Measurements from ENCODE around the gene TSPAN4. TPM values are rescaled to one million over a fixed set of nuclear protein-coding genes. Genes with fewer than 3 reads are reported as not detected.

Gene TSPAN4
- total and polyA plus RNA-seq, 10 of the 15 experiments (the other 5 are each of a cell fraction or from before 2014, with no cell fraction given) = 0.37 to 14.0 (median 8.5) TPM; not detected in 1

DNA sequence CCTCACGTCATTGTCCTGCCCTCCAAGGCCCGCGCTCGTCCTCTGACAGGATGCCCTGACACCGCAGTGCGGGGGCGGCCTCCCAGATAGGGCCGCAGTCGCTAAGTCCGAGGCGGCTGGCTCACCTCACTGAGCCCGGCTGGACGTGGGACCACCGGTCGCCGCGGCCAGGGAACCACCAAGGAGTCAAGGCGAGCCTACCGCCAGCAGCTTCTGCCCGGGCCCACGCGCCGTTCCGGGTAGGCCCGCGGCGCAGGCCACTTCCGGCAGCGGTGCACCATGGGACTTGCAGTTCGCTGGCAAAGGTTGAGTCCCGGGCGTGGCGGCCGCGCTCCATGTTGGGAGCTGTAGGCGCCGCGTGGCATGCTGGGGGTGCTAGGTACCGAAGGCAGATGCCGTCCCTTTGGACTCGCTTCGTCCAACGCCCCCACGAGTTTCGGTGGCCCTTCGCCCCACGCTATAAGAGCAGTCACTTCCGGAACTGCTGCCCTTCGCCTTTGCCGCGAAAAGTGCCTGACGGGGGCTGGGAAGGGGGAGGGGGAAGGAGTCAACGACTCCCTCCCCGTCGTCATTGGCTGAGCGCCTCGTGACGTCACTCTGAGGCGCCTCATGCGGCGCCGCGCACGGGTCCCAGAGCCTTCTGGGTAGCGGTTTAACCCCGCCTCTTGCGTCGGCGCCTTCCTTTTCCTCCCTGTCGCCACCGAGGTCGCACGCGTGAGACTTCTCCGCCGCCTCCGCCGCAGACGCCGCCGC, 33.2 kb upstream of the TSPAN4 start, which contains the start of gene RPLP2 (continued):
- TF ChIP-seq, protein P1, sequence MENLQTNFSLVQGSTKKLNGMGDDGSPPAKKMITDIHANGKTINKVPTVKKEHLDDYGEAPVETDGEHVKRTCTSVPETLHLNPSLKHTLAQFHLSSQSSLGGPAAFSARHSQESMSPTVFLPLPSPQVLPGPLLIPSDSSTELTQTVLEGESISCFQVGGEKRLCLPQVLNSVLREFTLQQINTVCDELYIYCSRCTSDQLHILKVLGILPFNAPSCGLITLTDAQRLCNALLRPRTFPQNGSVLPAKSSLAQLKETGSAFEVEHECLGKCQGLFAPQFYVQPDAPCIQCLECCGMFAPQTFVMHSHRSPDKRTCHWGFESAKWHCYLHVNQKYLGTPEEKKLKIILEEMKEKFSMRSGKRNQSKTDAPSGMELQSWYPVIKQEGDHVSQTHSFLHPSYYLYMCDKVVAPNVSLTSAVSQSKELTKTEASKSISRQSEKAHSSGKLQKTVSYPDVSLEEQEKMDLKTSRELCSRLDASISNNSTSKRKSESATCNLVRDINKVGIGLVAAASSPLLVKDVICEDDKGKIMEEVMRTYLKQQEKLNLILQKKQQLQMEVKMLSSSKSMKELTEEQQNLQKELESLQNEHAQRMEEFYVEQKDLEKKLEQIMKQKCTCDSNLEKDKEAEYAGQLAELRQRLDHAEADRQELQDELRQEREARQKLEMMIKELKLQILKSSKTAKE (IDR thresholded peaks at IDR 0.05; ENCODE audit: low read depth, poor library complexity, severe bottlenecking) = no peak
- TF ChIP-seq MLLT1 (IDR thresholded peaks at IDR 0.05) (no peak), MEF2B (IDR thresholded peaks at IDR 0.05; ENCODE audit: partially characterized antibody, poor library complexity, severe bottlenecking) (no peak), BHLHE40 (IDR thresholded peaks at IDR 0.05; ENCODE audit: borderline replicate concordance in 1 of 2, low read depth in 2 of 2, low read length in 1 of 2) (peak; percentile 90 to 95), DPF2 (IDR thresholded peaks at IDR 0.05) (no peak; the same call in 1 of the 2 replicates), BRCA1 (IDR thresholded peaks at IDR 0.05; ENCODE audit: low read depth, low read length) (peak; percentile 39), POLR2A (IDR thresholded peaks at IDR 0.05; ENCODE audit: low read depth, low read length) (peak; percentile 89), SUPT20H (IDR thresholded peaks at IDR 0.05; ENCODE audit: borderline replicate concordance, control insufficient read depth, low read depth, low read length) (no peak), CBX5 (IDR thresholded peaks at IDR 0.05; ENCODE audit: low read depth) (no peak), E2F8 (IDR thresholded peaks at IDR 0.05; ENCODE audit: low read depth, partially characterized antibody) (peak; percentile 95), E4F1 (IDR thresholded peaks at IDR 0.05; ENCODE audit: borderline replicate concordance, partially characterized antibody) (peak; percentile 35), NR2C2 (IDR thresholded peaks at IDR 0.05; ENCODE audit: borderline replicate concordance, control insufficient read depth, insufficient read length, low read depth) (no peak), MTA3 (IDR thresholded peaks at IDR 0.05; ENCODE audit: borderline replicate concordance, low read length) (no peak), RB1 (IDR thresholded peaks at IDR 0.05; ENCODE audit: borderline replicate concordance) (no peak), IKZF1 (conservative IDR thresholded peaks at IDR 0.05) (peak; percentile 99)
- TF ChIP-seq, protein P2, sequence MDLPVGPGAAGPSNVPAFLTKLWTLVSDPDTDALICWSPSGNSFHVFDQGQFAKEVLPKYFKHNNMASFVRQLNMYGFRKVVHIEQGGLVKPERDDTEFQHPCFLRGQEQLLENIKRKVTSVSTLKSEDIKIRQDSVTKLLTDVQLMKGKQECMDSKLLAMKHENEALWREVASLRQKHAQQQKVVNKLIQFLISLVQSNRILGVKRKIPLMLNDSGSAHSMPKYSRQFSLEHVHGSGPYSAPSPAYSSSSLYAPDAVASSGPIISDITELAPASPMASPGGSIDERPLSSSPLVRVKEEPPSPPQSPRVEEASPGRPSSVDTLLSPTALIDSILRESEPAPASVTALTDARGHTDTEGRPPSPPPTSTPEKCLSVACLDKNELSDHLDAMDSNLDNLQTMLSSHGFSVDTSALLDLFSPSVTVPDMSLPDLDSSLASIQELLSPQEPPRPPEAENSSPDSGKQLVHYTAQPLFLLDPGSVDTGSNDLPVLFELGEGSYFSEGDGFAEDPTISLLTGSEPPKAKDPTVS (IDR thresholded peaks at IDR 0.05; ENCODE audit: low read depth, low read length) = no peak
- TF ChIP-seq, protein P3, sequence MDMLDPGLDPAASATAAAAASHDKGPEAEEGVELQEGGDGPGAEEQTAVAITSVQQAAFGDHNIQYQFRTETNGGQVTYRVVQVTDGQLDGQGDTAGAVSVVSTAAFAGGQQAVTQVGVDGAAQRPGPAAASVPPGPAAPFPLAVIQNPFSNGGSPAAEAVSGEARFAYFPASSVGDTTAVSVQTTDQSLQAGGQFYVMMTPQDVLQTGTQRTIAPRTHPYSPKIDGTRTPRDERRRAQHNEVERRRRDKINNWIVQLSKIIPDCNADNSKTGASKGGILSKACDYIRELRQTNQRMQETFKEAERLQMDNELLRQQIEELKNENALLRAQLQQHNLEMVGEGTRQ (IDR thresholded peaks at IDR 0.05; ENCODE audit: borderline replicate concordance, low read depth, low read length) = no peak; the same call in 1 of the 2 replicates
